Hematopoietic multipotent progenitor cell (in vitro differentiated cells): ENCODE data around the gene WDR33. TPM values are rescaled to one million over a fixed set of nuclear protein-coding genes. Genes with fewer than 3 reads are reported as not detected.
A peak's percentile ranks its signal among the peaks of the same experiment; 100 is the strongest.

Source experiments
- DNase-seq, 3 donors: peaks; one replicate each; pipeline ENCODE4 v3.0.0-alpha.2; 2011 to 2015; ENCODE audit warnings: low read depth in 2 of 3, low spot score in 2 of 3
- total RNA-seq: library from RNA; depleted of rRNA; stranded (reverse); fragments of >200 nt; gene quantifications from one replicate; pipeline ENCODE4 v1.2.3, GENCODE V29; 2012

Gene WDR33
- total RNA-seq, 1 donor: 26.9 TPM

- no peak for DNase-seq
Observed at GRCh38 chr2:127722807-127723206, 88.2 kb downstream of the WDR33 start.

DNA sequence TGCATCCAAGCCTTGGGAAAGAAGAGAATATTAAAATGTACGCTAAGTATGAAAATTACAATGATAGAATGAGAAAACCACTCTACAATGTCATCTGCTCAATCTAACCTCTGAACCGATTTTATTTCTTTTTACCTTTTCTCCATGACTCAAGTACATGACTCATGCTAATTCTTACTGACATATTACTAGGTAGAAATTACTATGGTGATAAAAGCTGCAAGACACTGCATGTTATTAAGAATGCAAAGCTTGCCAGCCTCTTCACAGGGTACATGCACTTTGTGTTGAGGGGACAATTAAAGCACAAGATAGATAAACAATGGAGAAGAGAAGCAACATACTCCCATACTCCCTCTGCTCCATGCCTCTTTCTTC lies 89.0 kb downstream of the WDR33 start:
- DNase-seq: no peak

DNA sequence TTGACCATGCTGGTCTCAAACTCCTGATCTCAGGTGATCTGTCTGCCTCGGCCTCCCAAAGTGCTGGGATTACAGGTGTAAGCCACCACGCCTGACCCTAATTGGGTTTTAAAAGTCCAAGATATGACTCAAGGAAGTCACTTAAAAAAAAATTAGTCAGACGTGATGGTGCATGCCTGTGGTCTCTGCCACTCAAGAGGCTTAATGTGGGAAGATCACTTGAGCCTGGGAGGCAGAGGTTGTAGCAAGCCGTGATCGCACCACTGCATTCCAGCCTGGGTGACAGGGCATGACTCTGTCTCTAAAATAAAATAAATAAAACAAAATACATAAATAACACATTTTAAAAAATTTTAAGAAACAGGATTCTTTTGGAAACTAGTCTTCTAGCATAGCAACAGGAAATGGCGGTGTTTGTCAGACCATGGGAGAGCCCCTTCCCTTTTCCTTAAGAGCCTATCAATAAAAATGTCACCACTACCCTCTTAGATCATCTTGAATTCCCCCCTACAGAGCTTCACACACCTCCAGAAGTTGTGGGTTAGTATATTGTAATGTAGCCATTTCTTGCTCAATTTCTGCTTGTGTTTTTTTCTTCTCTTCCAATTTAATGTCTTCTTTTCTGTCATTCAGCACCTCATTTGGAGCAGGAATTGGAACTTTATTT lies 89.5 kb downstream of the WDR33 start:
- no peak for DNase-seq

- no peak for DNase-seq
Observed at GRCh38 chr2:127719301-127720218, 91.4 kb downstream of the WDR33 start.

DNA sequence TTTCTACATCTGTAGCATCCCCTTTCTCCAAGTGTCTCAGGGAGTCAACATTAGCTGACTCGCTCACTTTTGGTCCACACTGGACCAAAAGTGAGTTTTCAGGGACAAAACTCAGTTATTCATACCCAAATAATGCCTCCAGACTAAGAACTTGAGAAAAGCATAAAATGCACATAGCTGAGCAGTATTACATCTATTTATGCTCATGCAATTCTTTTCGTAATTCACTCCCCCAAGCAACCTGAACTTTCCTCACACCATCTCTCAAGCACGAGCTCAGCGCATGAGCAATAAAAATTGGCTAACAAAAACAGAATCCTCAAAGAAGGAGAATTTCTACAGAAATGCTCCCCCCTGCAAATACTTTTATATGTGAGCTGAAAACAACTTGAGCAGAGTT lies 92.7 kb downstream of the WDR33 start:
- no peak for DNase-seq

DNA sequence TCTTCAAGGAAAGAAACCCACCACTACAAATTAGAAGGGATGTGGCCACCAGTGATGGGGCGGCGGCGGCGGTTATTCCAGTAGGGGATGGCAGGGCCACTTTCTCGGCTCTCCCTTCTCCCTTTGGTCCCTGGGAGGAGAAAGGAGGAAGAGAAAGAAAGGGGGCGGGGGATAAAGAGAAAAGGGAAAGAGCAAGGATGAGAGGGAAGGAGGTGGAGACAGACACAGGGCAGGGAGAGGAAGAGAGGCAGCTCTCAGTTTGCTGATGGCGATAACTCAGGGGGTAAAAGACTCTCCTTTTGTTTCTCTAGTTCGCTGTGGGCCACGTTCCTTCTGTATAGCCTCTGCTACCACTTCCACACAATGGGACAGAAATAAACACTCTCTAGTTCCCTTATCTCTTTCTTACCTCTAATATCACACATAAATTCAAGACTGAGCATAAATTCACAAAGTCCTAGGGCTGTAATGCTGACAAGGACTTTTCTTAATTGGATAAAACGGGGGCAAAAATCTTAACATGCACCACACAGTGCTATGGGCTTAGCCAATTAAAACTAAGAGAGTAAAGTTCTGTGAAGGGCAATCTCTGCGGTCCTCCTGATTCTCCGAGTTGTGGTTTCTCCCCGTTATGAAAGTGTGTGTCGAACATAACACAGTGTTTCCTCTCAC lies 95.1 kb downstream of the WDR33 start:
- DNase-seq: no peak

DNA sequence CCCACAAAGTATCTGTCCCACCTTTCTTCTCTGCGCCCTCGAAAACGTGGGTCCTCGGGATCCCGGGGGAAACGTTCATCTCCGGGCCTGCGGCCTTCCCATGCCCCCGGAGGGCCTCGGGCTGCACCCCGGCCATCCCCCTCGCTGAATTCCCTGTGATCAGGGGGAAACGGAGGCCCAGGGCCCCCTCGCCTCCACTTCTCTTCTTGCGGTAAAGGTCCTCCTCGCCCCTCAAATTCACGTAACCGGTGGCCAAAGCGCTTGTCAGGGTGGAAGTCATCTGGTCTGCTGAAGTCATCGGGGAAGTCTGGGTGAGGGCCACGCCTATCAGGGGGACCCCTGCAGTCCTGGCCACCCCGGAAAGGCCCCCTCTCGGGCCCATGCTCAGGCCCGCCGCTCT lies 97.4 kb downstream of the WDR33 start:
- DNase-seq: no peak

DNA sequence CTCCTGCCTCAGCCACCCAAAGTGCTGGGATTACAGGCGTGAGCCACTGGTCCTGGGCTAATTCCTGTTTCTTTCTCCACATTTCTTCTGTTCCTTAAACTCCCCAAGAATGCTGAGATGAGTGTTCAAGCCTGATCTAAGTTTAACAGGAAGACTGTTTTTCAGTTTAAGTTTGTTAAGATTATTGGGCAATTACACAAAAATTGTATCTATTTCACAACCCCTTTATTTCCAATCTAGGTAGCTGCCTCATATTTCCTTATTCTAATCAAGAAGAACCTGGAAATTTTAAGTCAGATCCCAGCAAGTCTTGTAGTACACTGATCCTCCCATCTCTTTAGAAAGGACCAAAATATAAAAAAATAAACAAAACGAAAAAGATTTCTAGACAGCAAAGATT lies 98.0 kb downstream of the WDR33 start:
- no peak for DNase-seq

- no peak for DNase-seq
Observed at GRCh38 chr2:127709336-127709735, 101.6 kb downstream of the WDR33 start.

DNA sequence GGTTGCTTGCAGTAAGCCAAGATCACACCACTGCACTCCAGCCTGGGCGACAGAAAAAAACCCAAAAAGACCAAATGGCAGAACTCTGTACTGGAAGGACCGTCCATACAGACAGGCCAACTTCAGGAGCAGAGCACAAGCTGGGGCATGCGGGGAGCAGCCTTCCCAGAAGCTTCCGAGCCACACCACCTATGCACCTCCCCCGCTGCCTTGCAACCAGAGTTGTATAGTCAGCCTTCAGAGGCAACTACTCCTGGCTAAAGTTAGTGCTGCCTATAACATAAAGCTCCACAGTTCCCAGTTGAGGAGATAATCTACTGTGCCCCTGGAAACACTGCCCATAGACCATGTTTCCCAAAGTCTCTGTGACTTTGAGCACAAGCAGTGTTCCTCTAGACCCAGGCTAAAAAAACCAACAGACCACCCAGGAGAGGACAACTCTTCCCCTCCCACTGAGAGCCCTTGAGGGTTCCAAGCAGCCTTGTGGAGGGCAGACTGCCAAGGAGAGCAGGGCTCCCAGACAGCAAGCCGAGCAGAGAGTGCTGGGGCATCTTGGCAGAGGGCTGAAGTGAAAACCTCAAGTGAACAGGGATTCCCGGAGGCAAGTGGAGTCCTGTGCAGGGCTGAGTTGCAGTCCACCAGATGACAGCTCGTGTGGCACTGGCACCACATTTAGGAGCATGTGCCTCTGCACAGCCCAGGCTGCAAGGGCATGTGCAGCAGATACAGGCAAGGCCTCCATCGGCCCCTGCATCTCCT lies 102.9 kb downstream of the WDR33 start:
- no peak for DNase-seq

DNA sequence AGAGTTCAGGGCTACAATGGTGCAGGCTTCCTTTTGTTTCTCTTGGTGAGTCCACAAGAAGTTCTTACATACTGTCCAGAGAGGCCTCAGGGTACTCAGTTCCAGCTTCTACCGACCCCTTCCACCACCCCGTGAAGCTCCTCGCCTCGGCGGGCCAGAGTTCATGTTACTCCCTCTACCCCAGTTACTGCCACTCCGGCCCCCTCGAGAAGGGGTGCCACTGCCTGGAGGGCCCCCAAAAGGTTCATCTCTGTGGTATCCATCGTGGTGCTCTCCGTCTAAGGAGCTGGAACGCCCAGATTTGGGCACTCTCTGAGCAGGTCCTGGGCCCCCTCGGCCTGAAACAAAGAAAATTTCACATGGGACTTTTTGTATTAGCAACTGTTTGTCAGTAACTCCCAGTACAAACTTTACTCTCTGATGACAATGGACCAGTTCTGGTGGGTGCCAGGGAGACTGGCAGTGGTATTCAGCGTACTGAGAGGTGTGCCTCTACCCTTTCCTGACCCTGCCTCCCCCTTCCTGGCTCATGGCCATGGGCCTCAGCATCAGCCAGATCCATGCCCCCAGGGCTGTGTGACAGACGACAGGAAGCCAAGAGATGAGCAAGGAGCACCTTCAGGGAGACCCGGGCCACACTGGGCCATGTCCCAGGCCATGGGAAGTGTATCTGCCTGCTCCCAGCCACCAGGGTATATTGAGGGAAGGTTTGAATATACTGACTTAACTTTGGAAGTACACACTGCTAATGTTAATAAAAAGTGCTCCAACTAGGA lies 104.6 kb downstream of the WDR33 start:
- no peak for DNase-seq

- DNase-seq: no peak
Observed at GRCh38 chr2:127705391-127706065, 105.4 kb downstream of the WDR33 start.

GRCh38 chr2:127704641-127705390 lies 106.2 kb downstream of the WDR33 start:
- DNase-seq: no peak

DNA sequence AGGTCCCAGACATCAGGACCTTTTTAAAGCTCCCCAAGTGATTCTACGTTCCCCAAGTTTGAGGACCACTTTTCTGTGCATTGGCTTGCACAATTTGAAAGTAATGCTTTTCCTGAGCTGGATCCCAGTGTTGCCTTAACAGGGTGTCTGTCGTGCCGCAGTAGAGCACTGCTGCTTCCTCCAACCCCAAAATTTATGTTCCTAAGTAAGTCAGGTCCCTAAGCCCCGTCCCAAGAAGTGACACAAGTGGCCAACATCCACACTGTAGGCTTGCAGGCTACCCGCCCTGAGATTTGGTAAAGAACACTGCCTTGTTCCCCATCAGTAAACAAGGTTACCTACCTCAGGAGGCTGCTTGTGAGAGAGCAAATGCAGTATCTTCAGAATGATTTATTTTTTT lies 107.7 kb downstream of the WDR33 start:
- no peak for DNase-seq

- DNase-seq: no peak
Observed at GRCh38 chr2:127702395-127703009, 108.5 kb downstream of the WDR33 start.

DNA sequence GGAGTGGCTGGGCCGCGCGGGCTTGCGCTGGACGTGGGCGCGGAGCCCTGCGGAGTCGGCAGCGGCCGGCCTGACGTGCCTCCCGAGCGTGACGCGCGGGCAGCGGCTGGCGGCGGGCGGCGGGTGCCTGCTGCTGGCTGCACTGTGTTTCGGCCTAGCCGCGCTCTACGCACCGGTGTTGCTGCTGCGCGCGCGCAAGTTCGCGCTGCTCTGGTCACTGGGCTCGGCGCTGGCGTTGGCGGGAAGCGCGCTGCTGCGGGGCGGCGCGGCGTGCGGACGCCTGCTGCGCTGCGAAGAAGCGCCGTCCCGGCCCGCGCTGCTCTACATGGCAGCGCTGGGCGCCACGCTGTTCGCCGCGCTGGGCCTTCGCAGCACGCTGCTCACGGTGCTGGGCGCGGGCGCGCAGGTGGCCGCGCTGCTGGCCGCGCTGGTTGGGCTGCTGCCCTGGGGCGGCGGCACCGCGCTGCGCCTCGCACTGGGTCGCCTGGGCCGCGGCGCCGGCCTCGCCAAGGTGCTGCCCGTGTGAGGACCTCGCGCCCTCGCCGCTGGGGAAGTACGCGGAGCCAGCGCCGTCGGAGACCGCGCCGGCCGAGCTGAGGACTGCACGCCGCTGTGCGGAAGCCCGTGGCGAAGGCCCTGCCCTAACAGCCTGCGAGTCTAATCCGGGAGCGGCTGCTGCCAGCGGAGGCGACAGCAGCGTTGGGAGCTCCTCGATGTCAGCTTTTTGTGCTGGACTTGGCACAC lies 109.1 kb downstream of the WDR33 start:
- peak; percentile 74 to 91 (median 89) for DNase-seq

- DNase-seq: peak; percentile 81 to 95 (median 94)
Observed at GRCh38 chr2:127701193-127701650, 109.7 kb downstream of the WDR33 start, which contains the start of gene SFT2D3. SFT2D3 (plus strand) TSS chr2:127701497; CDS start chr2:127701529, 32 bp downstream.
